HG03108 (cell line): ENCODE data around the gene B3GNT7.
"Not testable (repeated sequence)": the region's sequence is repeated elsewhere in the genome, so short reads cannot be mapped to it uniquely, and the experiment has no call there.

ENCODE experiments used
- ATAC-seq: cut with Tn5 transposase; IDR thresholded peaks from one replicate; pipeline ENCODE4 v1.9.1; 2021; ENCODE audit warnings: moderate library complexity; ENCODE audit not compliant: unreplicated experiment

Gene B3GNT7

DNA sequence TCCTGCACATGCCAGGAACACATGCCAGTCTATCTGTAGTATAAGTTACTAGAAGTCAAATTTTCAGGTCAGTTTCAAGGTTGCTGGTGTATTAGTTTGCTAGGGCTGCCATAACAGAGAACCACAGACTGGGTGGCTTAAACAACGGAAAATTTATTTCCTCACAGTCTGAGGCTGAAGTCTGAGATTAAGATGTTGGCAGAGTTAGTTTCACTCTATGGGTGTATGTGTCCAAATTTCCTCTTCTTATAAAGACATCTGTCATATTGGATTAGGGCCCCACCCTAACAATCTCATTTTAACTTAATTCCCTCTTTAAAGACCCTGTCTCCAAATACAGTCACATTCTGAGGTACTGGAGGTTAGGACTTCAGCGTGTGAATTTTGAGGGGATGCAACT is 26.5 kb downstream of the B3GNT7 start:
- ATAC-seq = no peak

DNA sequence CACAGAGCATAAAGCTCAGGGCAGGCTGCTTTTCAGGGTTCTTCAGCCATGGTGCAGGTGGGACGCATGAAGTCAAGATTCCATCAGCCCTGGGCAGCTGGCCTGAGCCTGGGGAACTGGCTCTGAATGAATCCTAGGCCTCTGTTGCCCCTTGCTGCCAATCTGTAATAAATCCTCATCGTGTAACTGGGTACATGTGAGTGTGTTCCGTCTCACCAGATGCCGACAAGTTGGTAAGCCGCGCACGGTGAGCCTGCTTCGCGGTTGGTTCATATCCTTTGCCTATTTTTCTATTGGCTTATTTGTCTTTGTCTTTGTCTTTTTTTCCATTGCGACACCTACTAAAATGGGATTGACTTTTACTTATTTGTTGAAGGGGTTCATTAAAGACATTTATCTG is 27.7 kb downstream of the B3GNT7 start:
- no peak for ATAC-seq

DNA sequence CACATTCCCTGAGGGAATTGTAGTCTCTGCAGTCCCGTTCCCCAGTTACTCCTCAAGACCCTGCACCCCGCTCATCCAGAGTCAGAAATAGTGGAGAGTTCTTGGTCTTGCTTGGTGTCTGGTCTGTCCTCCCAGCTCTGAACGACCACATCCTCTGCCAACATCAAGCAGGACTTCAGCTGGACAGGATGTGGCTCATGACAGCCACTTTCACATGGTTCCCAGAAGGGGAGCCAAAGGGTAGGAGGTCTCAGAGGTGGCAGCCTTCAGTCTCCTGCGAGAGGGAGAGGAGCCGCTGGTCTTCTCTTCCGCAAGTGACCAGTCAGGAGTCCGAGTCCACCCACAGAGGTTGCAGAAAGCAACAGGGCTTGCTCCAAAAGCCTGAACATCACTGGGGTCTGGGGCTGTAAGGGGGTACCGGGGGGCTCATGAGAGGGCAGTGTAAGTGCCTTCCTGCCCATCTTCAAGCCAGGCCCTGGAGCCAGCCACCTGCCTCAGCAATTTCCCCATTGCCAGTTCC is 29.8 kb downstream of the B3GNT7 start:
- ATAC-seq = no peak

- no peak for ATAC-seq
These were observed 30.5 kb downstream of the B3GNT7 start for GRCh38 chr2:231425811-231426703.

DNA sequence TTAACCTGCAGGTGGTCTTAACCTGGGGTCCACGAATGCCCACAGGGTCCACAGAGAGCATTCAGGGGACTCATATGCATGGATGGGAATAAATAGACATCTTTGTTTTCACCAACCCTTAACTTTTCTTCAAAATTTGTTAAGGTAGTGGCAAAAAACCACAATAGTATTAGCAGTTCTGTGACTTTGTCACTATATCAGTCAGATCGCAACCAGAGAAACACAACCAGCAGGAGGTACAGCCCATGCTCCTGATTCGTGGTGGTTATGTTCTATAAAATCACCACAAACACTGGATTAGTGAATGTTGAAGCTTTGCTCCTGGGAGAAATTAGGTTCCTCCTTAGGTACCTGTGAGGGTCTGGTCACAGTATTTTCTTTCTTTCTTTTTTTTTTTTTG is 31.6 kb downstream of the B3GNT7 start:
- ATAC-seq = no peak

GRCh38 chr2:231429152-231429551 is 33.6 kb downstream of the B3GNT7 start:
- ATAC-seq = no peak

- no peak for ATAC-seq
These were observed 34.4 kb downstream of the B3GNT7 start for GRCh38 chr2:231429901-231430300.

- ATAC-seq = not testable (repeated sequence)
These were observed 34.9 kb downstream of the B3GNT7 start for GRCh38 chr2:231430437-231430836.

DNA sequence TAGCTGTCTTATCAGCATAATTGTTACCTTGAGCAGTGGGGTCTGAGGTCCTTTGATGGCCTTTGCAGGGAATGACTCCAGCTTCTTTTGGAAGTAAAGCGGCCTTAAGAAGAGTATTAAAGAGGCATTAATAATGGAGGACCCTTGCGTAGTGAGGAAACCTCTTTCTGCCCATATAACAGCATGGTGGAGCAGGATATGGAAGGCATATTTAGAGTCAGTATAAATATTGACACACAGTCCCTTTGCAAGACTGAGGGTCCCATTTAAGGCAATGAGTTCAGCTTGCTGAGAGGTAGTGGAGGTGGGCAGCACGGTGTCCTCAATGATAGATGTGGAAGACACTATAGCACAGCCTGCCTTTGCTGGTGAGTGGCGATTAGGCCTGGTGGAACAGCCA is 36.1 kb downstream of the B3GNT7 start:
- ATAC-seq = no peak

GRCh38 chr2:231433990-231434389 is 38.5 kb downstream of the B3GNT7 start:
- no peak for ATAC-seq

DNA sequence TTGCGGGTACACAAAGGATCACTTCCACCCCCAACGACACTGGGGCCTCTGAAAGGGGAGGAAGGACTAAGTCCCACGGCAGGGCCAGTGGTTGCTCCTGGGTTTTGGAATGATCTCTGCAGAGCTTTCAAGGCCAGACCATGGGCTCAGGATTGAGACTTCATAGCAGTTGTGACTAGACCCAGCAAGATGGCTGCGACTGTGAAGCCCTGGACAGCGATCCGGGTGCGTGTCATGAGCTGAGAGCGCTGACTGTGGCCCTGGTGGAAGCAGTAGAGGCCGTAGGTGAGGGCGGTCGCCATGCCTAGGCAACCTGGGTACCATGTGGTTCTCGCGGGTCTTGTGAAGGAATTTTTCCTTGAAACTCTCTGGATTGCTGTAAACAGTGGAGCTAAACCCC is 41.4 kb downstream of the B3GNT7 start:
- ATAC-seq = no peak

DNA sequence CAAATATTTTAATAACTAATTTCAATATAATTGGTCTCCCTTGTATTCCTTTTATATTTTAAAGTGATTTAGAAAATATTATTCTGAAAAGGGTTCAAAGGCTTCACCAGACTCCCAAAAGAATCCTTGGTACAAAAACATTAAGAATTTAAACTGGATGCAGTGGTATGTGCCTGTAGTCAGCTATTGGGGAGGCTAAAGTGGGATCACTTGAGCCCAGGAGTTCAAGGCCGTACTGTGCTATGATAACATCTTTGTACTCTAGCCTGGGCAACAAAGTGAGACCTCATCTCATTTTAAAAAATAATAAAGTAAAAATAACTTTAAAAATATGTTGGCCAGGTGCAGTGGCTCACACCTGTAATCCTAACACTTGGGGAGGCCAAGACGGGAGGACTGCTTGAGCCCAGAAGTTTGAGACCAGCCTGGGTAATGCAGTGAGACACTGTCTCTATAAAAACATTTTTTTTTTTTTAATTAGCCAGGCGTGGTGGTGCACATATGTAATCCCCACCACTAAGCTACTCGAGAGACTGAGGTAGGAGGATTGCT is 54.1 kb downstream of the B3GNT7 start:
- ATAC-seq = no peak

DNA sequence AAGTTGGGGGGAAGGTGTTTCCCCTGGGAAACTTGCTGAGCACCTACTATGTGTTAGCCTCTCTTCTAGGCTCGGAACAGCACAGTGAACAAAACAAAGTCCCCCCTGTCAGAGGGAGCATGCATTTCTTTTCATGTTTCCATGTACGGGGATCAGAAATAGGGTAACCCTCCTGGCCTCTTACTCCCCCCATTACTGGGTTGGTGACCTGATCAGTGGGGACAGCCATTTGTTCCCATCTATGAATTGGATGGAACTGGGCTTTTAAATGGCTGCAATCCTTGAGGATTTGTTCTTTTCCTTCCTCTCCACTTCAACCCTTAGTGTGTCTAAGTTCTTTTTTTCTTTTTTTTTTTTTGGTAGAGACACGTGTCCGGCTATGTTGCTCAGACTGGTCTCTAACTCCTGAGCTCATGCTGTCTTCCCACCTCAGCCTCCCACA is 55.1 kb downstream of the B3GNT7 start:
- no peak for ATAC-seq
